ENCODE measurements around the gene SEMA5A.

Gene SEMA5A

DNA sequence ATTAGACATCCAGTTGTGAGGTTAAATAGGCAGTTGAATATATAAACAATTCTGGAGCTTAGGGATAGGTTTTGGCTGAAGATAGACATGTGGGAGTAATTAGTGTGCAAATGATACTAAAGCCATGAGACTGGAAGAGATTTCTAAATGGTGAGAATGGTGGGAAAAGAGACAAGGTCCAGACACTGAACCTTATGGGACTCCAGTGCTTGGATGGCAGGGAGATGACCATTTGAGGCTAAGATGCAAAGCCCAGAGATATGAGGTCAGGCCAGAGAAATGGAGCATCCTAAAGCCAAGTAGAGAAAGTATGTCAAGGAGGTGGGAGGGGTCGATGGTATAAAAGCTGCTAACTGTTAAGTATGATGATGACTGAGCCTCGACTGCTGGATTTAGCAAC, 115.6 kb downstream of the SEMA5A start:
- TF ChIP-seq, protein P1, sequence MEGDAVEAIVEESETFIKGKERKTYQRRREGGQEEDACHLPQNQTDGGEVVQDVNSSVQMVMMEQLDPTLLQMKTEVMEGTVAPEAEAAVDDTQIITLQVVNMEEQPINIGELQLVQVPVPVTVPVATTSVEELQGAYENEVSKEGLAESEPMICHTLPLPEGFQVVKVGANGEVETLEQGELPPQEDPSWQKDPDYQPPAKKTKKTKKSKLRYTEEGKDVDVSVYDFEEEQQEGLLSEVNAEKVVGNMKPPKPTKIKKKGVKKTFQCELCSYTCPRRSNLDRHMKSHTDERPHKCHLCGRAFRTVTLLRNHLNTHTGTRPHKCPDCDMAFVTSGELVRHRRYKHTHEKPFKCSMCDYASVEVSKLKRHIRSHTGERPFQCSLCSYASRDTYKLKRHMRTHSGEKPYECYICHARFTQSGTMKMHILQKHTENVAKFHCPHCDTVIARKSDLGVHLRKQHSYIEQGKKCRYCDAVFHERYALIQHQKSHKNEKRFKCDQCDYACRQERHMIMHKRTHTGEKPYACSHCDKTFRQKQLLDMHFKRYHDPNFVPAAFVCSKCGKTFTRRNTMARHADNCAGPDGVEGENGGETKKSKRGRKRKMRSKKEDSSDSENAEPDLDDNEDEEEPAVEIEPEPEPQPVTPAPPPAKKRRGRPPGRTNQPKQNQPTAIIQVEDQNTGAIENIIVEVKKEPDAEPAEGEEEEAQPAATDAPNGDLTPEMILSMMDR (IDR thresholded peaks at IDR 0.05) = no peak
- no peak overlapping the region for H3K27ac ChIP-seq
- no peak overlapping the region for H3K4me2 ChIP-seq (ENCODE audit: low read length)
- no peak overlapping the region for H3K9ac ChIP-seq
- no peaks in the 10 kb centered on the region for H3K36me3 ChIP-seq (ENCODE audit: control insufficient read depth, insufficient read depth, low read length)
- H3K27me3 ChIP-seq (ENCODE audit: control insufficient read depth, insufficient read depth, low read length) = no peaks in the 10 kb centered on the region
- no peaks in the 10 kb centered on the region for H3K79me2 ChIP-seq
- no peaks in the 10 kb centered on the region for H3K4me1 ChIP-seq
- no peak overlapping the region for H3K4me3 ChIP-seq (ENCODE audit: low read depth, low read length)
- H2AFZ ChIP-seq = no peak overlapping the region
- H3K9me3 ChIP-seq (ENCODE audit: control insufficient read depth, low read length) = peaks cover 2% of the 10 kb centered on the region

DNA sequence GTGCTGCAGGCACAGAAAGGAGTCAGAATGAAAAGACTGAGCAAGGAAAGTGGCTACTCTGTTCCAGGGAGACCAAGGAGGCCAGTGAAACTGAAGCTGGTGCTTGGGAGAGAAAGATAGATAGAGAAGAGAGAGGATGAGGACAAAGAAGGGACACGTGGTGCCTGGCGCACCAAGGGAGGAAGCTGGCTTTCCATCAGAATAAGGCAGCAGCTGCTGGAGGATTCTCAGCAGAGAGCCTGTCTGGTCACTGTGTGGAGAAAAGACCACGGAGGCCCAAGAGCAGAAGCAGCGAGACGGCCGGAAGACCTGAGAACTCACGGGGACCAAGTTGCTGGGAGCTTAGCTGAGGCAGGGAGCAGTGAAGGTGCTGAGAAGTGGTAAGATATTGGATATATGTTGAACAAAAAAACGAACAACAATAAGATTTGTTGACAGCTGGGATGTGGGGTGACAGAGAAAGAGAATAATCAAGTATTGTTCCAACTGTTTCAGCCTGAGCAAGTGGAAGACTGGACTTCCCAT, 116.1 kb downstream of the SEMA5A start:
- H3K4me3 ChIP-seq (ENCODE audit: low read depth, low read length) = no peak overlapping the region
- no peaks in the 10 kb centered on the region for H3K36me3 ChIP-seq (ENCODE audit: control insufficient read depth, insufficient read depth, low read length)
- TF ChIP-seq, protein P1 (IDR thresholded peaks at IDR 0.05) = no peak
- H3K79me2 ChIP-seq = no peaks in the 10 kb centered on the region
- H3K4me2 ChIP-seq (ENCODE audit: low read length) = no peak overlapping the region
- H3K4me1 ChIP-seq = no peaks in the 10 kb centered on the region
- no peaks in the 10 kb centered on the region for H3K9me3 ChIP-seq (ENCODE audit: control insufficient read depth, low read length)
- no peak overlapping the region for H3K27ac ChIP-seq
- H3K27me3 ChIP-seq (ENCODE audit: control insufficient read depth, insufficient read depth, low read length) = no peaks in the 10 kb centered on the region
- H2AFZ ChIP-seq = no peak overlapping the region
- H3K9ac ChIP-seq = no peak overlapping the region

DNA sequence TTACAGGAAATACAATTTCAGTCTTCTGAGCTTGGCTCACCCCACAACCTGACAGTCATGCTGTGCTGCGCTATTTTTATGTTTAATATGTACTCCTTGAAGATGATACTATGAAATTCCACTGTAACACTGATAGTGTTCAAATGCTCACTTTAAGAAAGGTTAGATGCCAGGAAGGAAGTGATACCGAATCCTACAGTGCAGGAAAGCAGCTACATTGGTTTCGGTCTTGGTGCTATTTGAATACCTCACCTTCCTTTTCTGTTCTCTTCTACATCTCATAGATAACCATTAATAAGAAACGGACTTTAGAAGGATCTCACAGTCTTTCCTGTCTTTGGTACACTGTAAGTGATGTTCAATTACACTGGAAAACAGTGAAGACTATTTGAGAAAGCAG, 117.6 kb downstream of the SEMA5A start:
- H3K36me3 ChIP-seq (ENCODE audit: control insufficient read depth, insufficient read depth, low read length) = no peaks in the 10 kb centered on the region
- no peaks in the 10 kb centered on the region for H3K4me1 ChIP-seq
- no peak overlapping the region for H3K27ac ChIP-seq
- TF ChIP-seq, protein P1 (IDR thresholded peaks at IDR 0.05) = no peak
- H2AFZ ChIP-seq = no peak overlapping the region
- H3K9me3 ChIP-seq (ENCODE audit: control insufficient read depth, low read length) = no peaks in the 10 kb centered on the region
- H3K27me3 ChIP-seq (ENCODE audit: control insufficient read depth, insufficient read depth, low read length) = no peaks in the 10 kb centered on the region
- H3K4me3 ChIP-seq (ENCODE audit: low read depth, low read length) = no peak overlapping the region
- no peak overlapping the region for H3K9ac ChIP-seq
- H3K4me2 ChIP-seq (ENCODE audit: low read length) = no peak overlapping the region
- H3K79me2 ChIP-seq = no peaks in the 10 kb centered on the region

DNA sequence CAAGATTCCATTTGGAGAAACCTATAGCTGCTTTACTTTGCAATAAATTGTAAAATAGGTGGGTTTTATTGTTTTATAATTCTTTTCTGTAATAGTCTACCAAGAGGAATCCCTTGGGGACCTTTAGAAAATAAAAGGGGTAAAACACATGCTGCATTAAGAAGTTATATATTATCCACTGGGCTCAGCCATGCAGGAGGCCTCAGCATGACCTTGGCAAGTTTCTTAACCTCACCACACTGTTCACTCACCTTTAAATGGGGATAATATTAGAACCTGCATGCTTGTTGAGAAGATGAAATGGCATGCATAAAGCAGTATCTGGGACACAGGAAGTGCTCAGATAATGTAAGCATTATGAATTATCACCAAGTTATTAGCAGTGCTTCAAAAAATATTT, 120.2 kb downstream of the SEMA5A start:
- Histone ChIP-seq H3K4me2 (ENCODE audit: low read length) (no peak overlapping the region), H3K79me2 (no peaks in the 10 kb centered on the region), H3K27ac (no peak overlapping the region), H3K4me3 (ENCODE audit: low read depth, low read length) (no peak overlapping the region), H3K9ac (no peak overlapping the region), H3K36me3 (ENCODE audit: control insufficient read depth, insufficient read depth, low read length) (no peaks in the 10 kb centered on the region), H3K4me1 (peaks cover 7% of the 10 kb centered on the region), H3K9me3 (ENCODE audit: control insufficient read depth, low read length) (no peaks in the 10 kb centered on the region), H3K27me3 (ENCODE audit: control insufficient read depth, insufficient read depth, low read length) (no peaks in the 10 kb centered on the region), H2AFZ (no peak overlapping the region)
- TF ChIP-seq, protein P1 (IDR thresholded peaks at IDR 0.05) = no peak

DNA sequence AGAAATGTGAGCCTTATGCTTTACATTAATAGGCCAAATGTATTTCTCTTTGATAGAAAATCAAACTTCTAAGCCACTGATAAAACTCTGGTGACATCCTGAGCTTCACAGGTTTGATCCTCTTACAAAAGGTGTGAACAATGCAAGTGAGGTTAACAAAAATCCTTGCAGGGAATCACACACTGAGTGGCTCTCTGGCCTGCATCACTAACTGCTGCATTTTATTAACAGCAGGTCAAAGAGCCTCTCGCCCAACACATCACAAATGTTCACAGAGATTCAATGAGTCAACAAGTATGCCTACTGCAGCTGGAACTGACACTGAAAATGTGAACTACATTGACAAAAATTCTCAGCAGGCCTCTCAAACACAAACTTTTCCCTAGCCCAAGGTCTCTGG, 122.3 kb downstream of the SEMA5A start:
- H3K4me1 ChIP-seq = peaks cover 7% of the 10 kb centered on the region
- no peaks in the 10 kb centered on the region for H3K36me3 ChIP-seq (ENCODE audit: control insufficient read depth, insufficient read depth, low read length)
- H3K27ac ChIP-seq = no peak overlapping the region
- no peaks in the 10 kb centered on the region for H3K79me2 ChIP-seq
- TF ChIP-seq, protein P1 (IDR thresholded peaks at IDR 0.05) = no peak
- H2AFZ ChIP-seq = no peak overlapping the region
- no peak overlapping the region for H3K4me3 ChIP-seq (ENCODE audit: low read depth, low read length)
- no peaks in the 10 kb centered on the region for H3K27me3 ChIP-seq (ENCODE audit: control insufficient read depth, insufficient read depth, low read length)
- H3K9me3 ChIP-seq (ENCODE audit: control insufficient read depth, low read length) = no peaks in the 10 kb centered on the region
- no peak overlapping the region for H3K4me2 ChIP-seq (ENCODE audit: low read length)
- H3K9ac ChIP-seq = no peak overlapping the region
